HepG2 (cell line): ENCODE results near the gene PPP6R2. TPM values are rescaled to one million over a fixed set of nuclear protein-coding genes. Genes with fewer than 3 reads are reported as not detected.

Experiments
- CREB1 ChIP-seq, 2 experiments: fragments of 450-650 bp in 1 of 2; IDR thresholded peaks; 2 replicates each; pipeline ENCODE4 v1.6.1; 2016 to 2017; ENCODE audit warnings: control low read depth in 1 of 2, mild to moderate bottlenecking in 1 of 2, missing compliant biosample characterization in 1 of 2, missing genetic modification characterization in 1 of 2
- HBP1 ChIP-seq: IDR thresholded peaks from 2 replicates; pipeline ENCODE4 v1.6.1; 2016; ENCODE audit warnings: low read depth, control low read depth
- KDM5B ChIP-seq: sonication (generic); formaldehyde crosslinking; IDR thresholded peaks from 2 replicates; pipeline ENCODE4 v1.4.0; 2020; ENCODE audit warnings: missing genetic modification reagents, mild to moderate bottlenecking, borderline replicate concordance
- MEIS1 ChIP-seq: sonication (generic); formaldehyde crosslinking; IDR thresholded peaks from 2 replicates; pipeline ENCODE4 v1.9.0; 2021; ENCODE audit warnings: mild to moderate bottlenecking, missing genetic modification reagents, moderate library complexity, borderline replicate concordance
- PLRG1 ChIP-seq: fragments of 450-650 bp; conservative IDR thresholded peaks from 2 replicates; pipeline ENCODE4 v1.6.1; 2016
- SIX1 ChIP-seq: sonication (generic); formaldehyde crosslinking; IDR thresholded peaks from 2 replicates; pipeline ENCODE4 v1.4.0; 2020; ENCODE audit warnings: missing genetic modification reagents, borderline replicate concordance
- SP140L ChIP-seq: sonication (generic); formaldehyde crosslinking; IDR thresholded peaks from 2 replicates; pipeline ENCODE4 v1.4.0; 2020; ENCODE audit warnings: missing genetic modification reagents, borderline replicate concordance
- TARDBP ChIP-seq: sonication (generic); formaldehyde crosslinking; IDR thresholded peaks from 2 replicates; pipeline ENCODE4 v1.8.0; 2022; ENCODE audit warnings: mild to moderate bottlenecking, missing genetic modification reagents
- TSC22D2 ChIP-seq: sonication (generic); formaldehyde crosslinking; IDR thresholded peaks from 2 replicates; pipeline ENCODE4 v1.5.1; 2020; ENCODE audit warnings: missing genetic modification reagents, mild to moderate bottlenecking, borderline replicate concordance
- ZFP36L2 ChIP-seq: sonication (generic); formaldehyde crosslinking; IDR thresholded peaks from 2 replicates; pipeline ENCODE4 v1.4.0; 2020; ENCODE audit warnings: missing genetic modification reagents
- ZNF17 ChIP-seq: sonication (generic); formaldehyde crosslinking; IDR thresholded peaks from 2 replicates; pipeline ENCODE4 v1.5.0; 2020; ENCODE audit warnings: mild to moderate bottlenecking, missing genetic modification reagents
- ZNF547 ChIP-seq: sonication (generic); formaldehyde crosslinking; IDR thresholded peaks from 2 replicates; pipeline ENCODE4 v1.5.1; 2020; ENCODE audit warnings: mild to moderate bottlenecking, missing genetic modification reagents
- ZNF616 ChIP-seq: sonication (generic); formaldehyde crosslinking; IDR thresholded peaks from 2 replicates; pipeline ENCODE4 v1.5.0; 2020; ENCODE audit warnings: low read depth, mild to moderate bottlenecking, missing genetic modification reagents
- ZNF891 ChIP-seq: sonication (generic); formaldehyde crosslinking; IDR thresholded peaks from 2 replicates; pipeline ENCODE4 v1.5.0; 2020; ENCODE audit warnings: mild to moderate bottlenecking, missing genetic modification reagents
- polyA plus RNA-seq, 8 experiments: library from polyadenylated mRNA; depleted of rRNA in 3 of 8; stranded (reverse) in 7 of 8; unstranded in 1 of 8; fragments of >200 nt; fragmentation: Illumina TruSeq in 4 of 8; extraction: Trizol in 4 of 8; gene quantifications; 2 replicates each; pipeline versions ENCODE4 v1.2.1 to v1.2.3, GENCODE V29; 2011 to 2016; ENCODE audit warnings: low read depth in 4 of 8, missing spikeins in 1 of 8, mixed read lengths in 1 of 8; ENCODE audit not compliant: insufficient read depth in 1 of 8
- total RNA-seq, 5 experiments: library from RNA; depleted of rRNA; stranded (reverse); fragments of >200 nt; fragmentation: Illumina TruSeq; extraction: Trizol; gene quantifications; 2 replicates each; pipeline ENCODE4 v1.2.3, GENCODE V29; 2016; ENCODE audit warnings: low read depth in 1 of 5
- TF ChIP-seq, protein P1 (sequence below): sonication (generic); formaldehyde crosslinking; conservative IDR thresholded peaks from 2 replicates; pipeline ENCODE4 v1.8.0; 2022; ENCODE audit warnings: missing genetic modification reagents
- TF ChIP-seq, protein P2 (sequence below): sonication (generic); formaldehyde crosslinking; IDR thresholded peaks from 2 replicates; pipeline ENCODE4 v1.4.0; 2020; ENCODE audit warnings: missing genetic modification reagents, mild to moderate bottlenecking, borderline replicate concordance
- TF ChIP-seq, protein P3 (sequence below): sonication (generic); formaldehyde crosslinking; conservative IDR thresholded peaks from 2 replicates; pipeline ENCODE4 v1.8.0; 2022; ENCODE audit warnings: low read depth, missing genetic modification reagents
- TF ChIP-seq, protein P4 (sequence below): sonication (generic); formaldehyde crosslinking; IDR thresholded peaks from 2 replicates; pipeline ENCODE4 v1.5.1; 2020; ENCODE audit warnings: missing genetic modification reagents, mild to moderate bottlenecking, borderline replicate concordance

Gene PPP6R2
- total and polyA plus RNA-seq, 2 of the 13 experiments (the other 11 are each of a cell fraction or from before 2014, with no cell fraction given) = 55.0 to 102 TPM

GRCh38 chr22:50396751-50397370 is 53.7 kb downstream of the PPP6R2 start (continued):
- TF ChIP-seq, protein P1, sequence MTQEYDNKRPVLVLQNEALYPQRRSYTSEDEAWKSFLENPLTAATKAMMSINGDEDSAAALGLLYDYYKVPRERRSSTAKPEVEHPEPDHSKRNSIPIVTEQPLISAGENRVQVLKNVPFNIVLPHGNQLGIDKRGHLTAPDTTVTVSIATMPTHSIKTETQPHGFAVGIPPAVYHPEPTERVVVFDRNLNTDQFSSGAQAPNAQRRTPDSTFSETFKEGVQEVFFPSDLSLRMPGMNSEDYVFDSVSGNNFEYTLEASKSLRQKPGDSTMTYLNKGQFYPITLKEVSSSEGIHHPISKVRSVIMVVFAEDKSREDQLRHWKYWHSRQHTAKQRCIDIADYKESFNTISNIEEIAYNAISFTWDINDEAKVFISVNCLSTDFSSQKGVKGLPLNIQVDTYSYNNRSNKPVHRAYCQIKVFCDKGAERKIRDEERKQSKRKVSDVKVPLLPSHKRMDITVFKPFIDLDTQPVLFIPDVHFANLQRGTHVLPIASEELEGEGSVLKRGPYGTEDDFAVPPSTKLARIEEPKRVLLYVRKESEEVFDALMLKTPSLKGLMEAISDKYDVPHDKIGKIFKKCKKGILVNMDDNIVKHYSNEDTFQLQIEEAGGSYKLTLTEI (CRISPR knock-in tag) = no peak
- no peak for TF ChIP-seq CREB1 (IDR thresholded peaks at IDR 0.05)
- peak; percentile 68 for TF ChIP-seq CREB1 (CRISPR knock-in tag; IDR thresholded peaks at IDR 0.05)
- TF ChIP-seq ZNF17 (CRISPR knock-in tag) = no peak
- TF ChIP-seq SP140L (CRISPR knock-in tag) = no peak
- TF ChIP-seq KDM5B (CRISPR knock-in tag) = no peak
- TF ChIP-seq ZFP36L2 = no peak
- TF ChIP-seq MEIS1 (CRISPR knock-in tag) = peak; percentile 72
- TF ChIP-seq PLRG1 = no peak
- TF ChIP-seq, protein P2, sequence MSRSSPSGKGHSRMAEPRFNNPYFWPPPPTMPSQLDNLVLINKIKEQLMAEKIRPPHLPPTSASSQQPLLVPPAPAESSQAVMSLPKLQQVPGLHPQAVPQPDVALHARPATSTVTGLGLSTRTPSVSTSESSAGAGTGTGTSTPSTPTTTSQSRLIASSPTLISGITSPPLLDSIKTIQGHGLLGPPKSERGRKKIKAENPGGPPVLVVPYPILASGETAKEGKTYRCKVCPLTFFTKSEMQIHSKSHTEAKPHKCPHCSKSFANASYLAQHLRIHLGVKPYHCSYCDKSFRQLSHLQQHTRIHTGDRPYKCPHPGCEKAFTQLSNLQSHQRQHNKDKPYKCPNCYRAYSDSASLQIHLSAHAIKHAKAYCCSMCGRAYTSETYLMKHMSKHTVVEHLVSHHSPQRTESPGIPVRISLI (CRISPR knock-in tag) = peak; percentile 42; the same call in 1 of the 2 replicates
- TF ChIP-seq ZNF891 (CRISPR knock-in tag) = no peak
- TF ChIP-seq, protein P3, sequence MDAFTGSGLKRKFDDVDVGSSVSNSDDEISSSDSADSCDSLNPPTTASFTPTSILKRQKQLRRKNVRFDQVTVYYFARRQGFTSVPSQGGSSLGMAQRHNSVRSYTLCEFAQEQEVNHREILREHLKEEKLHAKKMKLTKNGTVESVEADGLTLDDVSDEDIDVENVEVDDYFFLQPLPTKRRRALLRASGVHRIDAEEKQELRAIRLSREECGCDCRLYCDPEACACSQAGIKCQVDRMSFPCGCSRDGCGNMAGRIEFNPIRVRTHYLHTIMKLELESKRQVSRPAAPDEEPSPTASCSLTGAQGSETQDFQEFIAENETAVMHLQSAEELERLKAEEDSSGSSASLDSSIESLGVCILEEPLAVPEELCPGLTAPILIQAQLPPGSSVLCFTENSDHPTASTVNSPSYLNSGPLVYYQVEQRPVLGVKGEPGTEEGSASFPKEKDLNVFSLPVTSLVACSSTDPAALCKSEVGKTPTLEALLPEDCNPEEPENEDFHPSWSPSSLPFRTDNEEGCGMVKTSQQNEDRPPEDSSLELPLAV (CRISPR knock-in tag) = no peak
- peak; percentile 93 for TF ChIP-seq TARDBP
- TF ChIP-seq TSC22D2 (CRISPR knock-in tag) = no peak
- TF ChIP-seq ZNF616 (CRISPR knock-in tag) = no peak
- TF ChIP-seq SIX1 = peak; percentile 91
- TF ChIP-seq HBP1 (CRISPR knock-in tag) = peak; percentile 68; the same call in 1 of the 2 replicates
- TF ChIP-seq, protein P4, sequence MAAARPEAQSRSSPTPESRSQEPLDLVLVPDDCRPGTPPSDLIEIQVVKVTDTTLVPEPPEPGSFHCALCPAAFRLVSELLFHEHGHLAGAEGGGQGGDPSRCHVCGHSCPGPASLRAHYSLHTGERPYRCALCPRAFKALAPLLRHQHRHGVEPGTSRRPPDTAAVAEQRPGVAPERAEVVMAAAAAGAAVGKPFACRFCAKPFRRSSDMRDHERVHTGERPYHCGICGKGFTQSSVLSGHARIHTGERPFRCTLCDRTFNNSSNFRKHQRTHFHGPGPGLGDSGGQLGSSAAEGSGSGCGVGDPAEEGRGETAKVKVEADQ = no peak
- TF ChIP-seq ZNF547 (CRISPR knock-in tag) = no peak
